CD8-positive, alpha-beta memory T cell (primary cell): ENCODE data around the gene VWA8. TPM values are rescaled to one million over a fixed set of nuclear protein-coding genes. Genes with fewer than 3 reads are reported as not detected.
"Not testable (repeated sequence)": the region's sequence is repeated elsewhere in the genome, so short reads cannot be mapped to it uniquely, and the experiment has no call there.

Experiments used
- CTCF ChIA-PET: fragments of 350-600 bp; sonication (Branson Sonifier 250); formaldehyde crosslinking; loops from one replicate; lab custom pipeline; 2021; ENCODE audit warnings: antibody characterized with exemption; lab: Charles Lee
- POLR2A ChIA-PET: fragments of 350-600 bp; sonication (Branson Sonifier 250); formaldehyde crosslinking; loops from one replicate; lab custom pipeline; 2021; ENCODE audit warnings: antibody characterized with exemption; lab: Charles Lee
- DNase-seq, 5 donors: peaks; one replicate each; pipeline versions ENCODE4 v3.0.0 to v3.0.0-alpha.2; 2020 to 2022; ENCODE audit warnings: mixed read lengths in 1 of 5
- H3K27ac ChIP-seq: one replicate; pipeline ENCODE4 v1.7.0; 2013; ENCODE audit warnings: low read depth, mild to moderate bottlenecking, low read length, moderate library complexity
- H3K27me3 ChIP-seq: 2 replicates; pipeline ENCODE4 v1.7.0; 2013; ENCODE audit warnings: low read length, mild to moderate bottlenecking; ENCODE audit not compliant: insufficient read depth, poor library complexity, severe bottlenecking
- H3K36me3 ChIP-seq: 2 replicates; pipeline ENCODE4 v1.7.0; 2013; ENCODE audit warnings: mild to moderate bottlenecking, low read length, moderate library complexity; ENCODE audit not compliant: insufficient read depth
- H3K4me1 ChIP-seq: 2 replicates; pipeline ENCODE4 v1.7.0; 2013; ENCODE audit warnings: mild to moderate bottlenecking, low read length, moderate library complexity; ENCODE audit not compliant: insufficient read depth
- H3K4me3 ChIP-seq: 2 replicates; pipeline ENCODE4 v1.7.0; 2013; ENCODE audit warnings: mild to moderate bottlenecking, low read length
- H3K9me3 ChIP-seq: 2 replicates; pipeline ENCODE4 v1.7.0; 2013; ENCODE audit warnings: mild to moderate bottlenecking, low read length
- H3K27ac Mint-ChIP-seq, 8 donors: one replicate each; pipeline ENCODE4 v1.8.0; 2020 to 2021; ENCODE audit warnings: mixed read lengths in 8 of 8, mild to moderate bottlenecking in 6 of 8, inconsistent platforms in 3 of 8, moderate library complexity in 3 of 8
- H3K27me3 Mint-ChIP-seq, 2 donors: one replicate each; pipeline ENCODE4 v1.8.0; 2020 to 2021; ENCODE audit warnings: mixed read lengths in 2 of 2, mild to moderate bottlenecking in 1 of 2, moderate library complexity in 1 of 2
- H3K36me3 Mint-ChIP-seq, 3 donors: one replicate each; pipeline ENCODE4 v1.8.0; 2020 to 2021; ENCODE audit warnings: mixed read lengths in 3 of 3, inconsistent platforms in 1 of 3, mild to moderate bottlenecking in 1 of 3
- H3K4me1 Mint-ChIP-seq, 3 donors: one replicate each; pipeline ENCODE4 v1.8.0; 2020 to 2021; ENCODE audit warnings: mixed read lengths in 3 of 3, inconsistent platforms in 1 of 3, mild to moderate bottlenecking in 1 of 3
- H3K4me3 Mint-ChIP-seq, 7 donors: one replicate each; pipeline ENCODE4 v1.8.0; 2020 to 2021; ENCODE audit warnings: mixed read lengths in 7 of 7, mild to moderate bottlenecking in 6 of 7, moderate library complexity in 4 of 7, inconsistent platforms in 2 of 7
- H3K9me3 Mint-ChIP-seq, 5 donors: one replicate each; pipeline ENCODE4 v1.8.0; 2020 to 2022; ENCODE audit warnings: mixed read lengths in 5 of 5, mild to moderate bottlenecking in 3 of 5, moderate library complexity in 2 of 5, inconsistent platforms in 1 of 5
- polyA plus RNA-seq: library from polyadenylated mRNA; unstranded; fragments of 300-500 nt; fragmentation: Illumina TruSeq; gene quantifications from one replicate; pipeline ENCODE4 v1.2.3, GENCODE V29; 2021
- total RNA-seq, 2 experiments: library from RNA; stranded (reverse); gene quantifications; one replicate each; pipeline ENCODE4 v1.2.3, GENCODE V29; 2021

The VWA8 gene
- total and polyA plus RNA-seq, 3 experiments from 2014 or later, result 6.9 to 21.3 (median 21.2) TPM

DNA sequence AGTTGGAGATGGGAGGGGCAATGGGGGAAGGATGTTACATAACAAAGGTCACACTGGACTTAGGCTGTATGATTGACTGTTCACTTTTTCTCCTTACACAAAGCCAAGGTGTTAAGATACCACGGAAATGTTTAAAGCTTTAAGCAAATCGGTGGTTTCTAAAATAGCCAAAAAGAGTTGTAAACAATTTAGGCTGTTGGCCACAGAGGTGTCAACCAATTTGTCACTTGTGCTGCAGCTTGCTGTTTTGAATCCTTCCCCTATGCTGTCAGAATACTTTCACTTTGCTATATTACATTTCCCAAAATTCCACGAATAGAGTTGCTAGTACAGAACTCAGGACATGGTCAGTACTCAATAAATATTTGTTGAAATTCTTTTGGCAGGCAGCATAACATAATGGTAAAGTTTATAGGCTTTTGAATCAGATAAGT, 149.3 kb downstream of the VWA8 start:
- H3K27ac Mint-ChIP-seq, result peak overlapping the region; percentile 69 to 93 (median 86)
- H3K27ac ChIP-seq, result peak overlapping the region; percentile 41
- H3K4me1 Mint-ChIP-seq, result peaks cover 42 to 58% (median 48%) of the 10 kb centered on the region in 3 donors
- ChIA-PET CTCF (no interaction called here), POLR2A (interaction anchor here (0.6 kb wide), 1 partner anchor 543 kb away, joined by 3 read pairs; no protein-coding TSS in a partner anchor)
- H3K9me3 ChIP-seq, result no peaks in the 10 kb centered on the region
- DNase-seq, result peak in 1 of 5 donors; percentile 39
- peaks cover 4% of the 10 kb centered on the region for H3K36me3 ChIP-seq
- peak overlapping the region; percentile 12 to 76 (median 69) for H3K4me3 Mint-ChIP-seq
- no peaks in the 10 kb centered on the region for H3K9me3 Mint-ChIP-seq
- peaks cover 12% of the 10 kb centered on the region for H3K4me1 ChIP-seq
- no peaks in the 10 kb centered on the region for H3K27me3 Mint-ChIP-seq
- no peaks in the 10 kb centered on the region for H3K27me3 ChIP-seq
- no peak overlapping the region for H3K4me3 ChIP-seq
- H3K36me3 Mint-ChIP-seq, result peaks cover 40 to 55% (median 49%) of the 10 kb centered on the region in 3 donors

GRCh38 chr13:41809962-41810361, 150.9 kb downstream of the VWA8 start:
- H3K36me3 ChIP-seq, result no peaks in the 10 kb centered on the region
- H3K4me3 ChIP-seq, result no peak overlapping the region
- H3K27me3 Mint-ChIP-seq, result no peaks in the 10 kb centered on the region
- ChIA-PET CTCF (no interaction called here), POLR2A (no interaction called here)
- no peaks in the 10 kb centered on the region for H3K9me3 Mint-ChIP-seq
- no peaks in the 10 kb centered on the region for H3K9me3 ChIP-seq
- peaks cover 43 to 55% (median 48%) of the 10 kb centered on the region in 3 donors for H3K4me1 Mint-ChIP-seq
- peaks cover 40 to 50% (median 46%) of the 10 kb centered on the region in 3 donors for H3K36me3 Mint-ChIP-seq
- peak overlapping the region; percentile 28 to 92 (median 72) for H3K27ac Mint-ChIP-seq
- H3K27ac ChIP-seq, result no peak overlapping the region
- DNase-seq, result no peak
- H3K27me3 ChIP-seq, result no peaks in the 10 kb centered on the region
- peak overlapping the region in 3 of 7 donors; percentile 1 to 33 (median 16) for H3K4me3 Mint-ChIP-seq
- peaks cover 12% of the 10 kb centered on the region for H3K4me1 ChIP-seq

GRCh38 chr13:41803445-41803735, 157.5 kb downstream of the VWA8 start:
- H3K4me3 Mint-ChIP-seq, H3K4me1 ChIP-seq, H3K9me3 ChIP-seq, H3K9me3 Mint-ChIP-seq, H3K27me3 ChIP-seq, H3K36me3 ChIP-seq, DNase-seq, H3K27ac ChIP-seq, CTCF ChIA-PET, H3K27me3 Mint-ChIP-seq, H3K4me3 ChIP-seq, POLR2A ChIA-PET: not testable (repeated sequence)
- H3K4me1 Mint-ChIP-seq, result peaks cover 4 to 20% (median 7%) of the 10 kb centered on the region in 3 donors
- peak overlapping the region in 1 of 8 donors; percentile 13 for H3K27ac Mint-ChIP-seq
- peaks cover 45 to 69% (median 53%) of the 10 kb centered on the region in 3 donors for H3K36me3 Mint-ChIP-seq

- Histone ChIP-seq H3K27ac (no peak overlapping the region), H3K4me1 (no peaks in the 10 kb centered on the region), H3K9me3 (no peaks in the 10 kb centered on the region), H3K27me3 (no peaks in the 10 kb centered on the region), H3K36me3 (peaks cover 6% of the 10 kb centered on the region), H3K4me3 (no peak overlapping the region)
- H3K4me3 Mint-ChIP-seq, result no peak overlapping the region
- peaks cover 42 to 66% (median 47%) of the 10 kb centered on the region in 3 donors for H3K36me3 Mint-ChIP-seq
- no peaks in the 10 kb centered on the region for H3K27me3 Mint-ChIP-seq
- H3K4me1 Mint-ChIP-seq, result peaks cover 0 to 16% (median 5%) of the 10 kb centered on the region in 3 donors
- H3K27ac Mint-ChIP-seq, result peak overlapping the region in 1 of 8 donors; percentile 13
- CTCF ChIA-PET, result no interaction called here
- no peak for DNase-seq
- POLR2A ChIA-PET, result no interaction called here
- H3K9me3 Mint-ChIP-seq, result peaks cover 0 to 8% (median 4%) of the 10 kb centered on the region in 5 donors
Observed at GRCh38 chr13:41802684-41803444, 158.0 kb downstream of the VWA8 start.

GRCh38 chr13:41802043-41802683, 158.7 kb downstream of the VWA8 start:
- no peak for DNase-seq
- no peak overlapping the region for H3K27ac ChIP-seq
- H3K4me3 ChIP-seq, result no peak overlapping the region
- no peaks in the 10 kb centered on the region for H3K27me3 Mint-ChIP-seq
- H3K4me1 Mint-ChIP-seq, result peaks cover 0 to 13% (median 5%) of the 10 kb centered on the region in 3 donors
- no peak overlapping the region for H3K4me3 Mint-ChIP-seq
- peaks cover 0 to 8% (median 4%) of the 10 kb centered on the region in 5 donors for H3K9me3 Mint-ChIP-seq
- H3K36me3 Mint-ChIP-seq, result peaks cover 40 to 63% (median 43%) of the 10 kb centered on the region in 3 donors
- peaks cover 6% of the 10 kb centered on the region for H3K36me3 ChIP-seq
- H3K27ac Mint-ChIP-seq, result peak overlapping the region in 1 of 8 donors; percentile 12
- H3K4me1 ChIP-seq, result no peaks in the 10 kb centered on the region
- no peaks in the 10 kb centered on the region for H3K27me3 ChIP-seq
- CTCF ChIA-PET, result no interaction called here
- no peaks in the 10 kb centered on the region for H3K9me3 ChIP-seq
- POLR2A ChIA-PET, result no interaction called here

DNA sequence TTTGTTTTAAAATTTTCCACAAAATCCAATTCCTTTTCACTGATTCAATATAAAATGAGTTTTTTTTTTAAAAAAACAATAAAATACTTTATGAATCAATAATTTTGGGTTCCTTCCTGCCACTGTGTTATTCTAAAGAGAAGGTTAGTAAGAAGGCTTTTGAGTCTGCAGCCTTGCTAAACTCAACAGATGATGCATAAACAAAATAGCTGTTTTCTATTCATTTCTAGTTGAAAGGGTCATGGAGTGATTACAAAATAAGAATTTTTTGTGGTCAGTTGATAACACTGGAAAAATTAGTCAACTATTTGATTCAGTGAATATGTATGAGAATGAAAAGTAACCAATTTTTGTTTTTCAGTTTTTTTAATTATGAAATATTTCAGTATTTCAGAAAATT, 169.9 kb downstream of the VWA8 start:
- POLR2A ChIA-PET, result no interaction called here
- DNase-seq, result no peak
- peaks cover 0 to 30% (median 17%) of the 10 kb centered on the region in 3 donors for H3K36me3 Mint-ChIP-seq
- no peaks in the 10 kb centered on the region for H3K9me3 ChIP-seq
- H3K4me1 Mint-ChIP-seq, result peaks cover 0 to 2% (median 0%) of the 10 kb centered on the region in 3 donors
- H3K4me3 ChIP-seq, result no peak overlapping the region
- H3K27me3 Mint-ChIP-seq, result no peaks in the 10 kb centered on the region
- H3K4me1 ChIP-seq, result no peaks in the 10 kb centered on the region
- H3K9me3 Mint-ChIP-seq, result no peaks in the 10 kb centered on the region
- no peaks in the 10 kb centered on the region for H3K36me3 ChIP-seq
- CTCF ChIA-PET, result no interaction called here
- no peak overlapping the region for H3K4me3 Mint-ChIP-seq
- H3K27ac ChIP-seq, result no peak overlapping the region
- H3K27ac Mint-ChIP-seq, result no peak overlapping the region
- H3K27me3 ChIP-seq, result no peaks in the 10 kb centered on the region

DNA sequence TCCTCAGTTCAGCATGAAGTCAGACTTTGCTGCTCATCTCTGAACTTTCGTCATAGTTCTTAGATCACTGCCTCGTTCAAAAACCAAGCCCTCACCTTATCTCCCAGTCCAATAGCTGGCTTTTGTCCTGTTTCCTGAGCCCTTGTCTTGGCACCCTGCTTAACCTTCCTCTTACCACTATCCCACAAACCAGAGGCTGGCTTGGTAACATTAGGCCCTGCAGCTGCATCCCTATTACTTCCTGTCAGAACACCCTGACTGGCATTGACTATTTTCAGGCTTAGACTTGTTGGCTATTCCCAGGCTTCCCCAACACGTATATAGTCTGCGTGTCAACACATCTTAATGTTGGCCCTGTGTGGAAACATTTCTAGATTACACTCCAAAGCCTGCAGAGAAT, 172.4 kb downstream of the VWA8 start:
- DNase-seq, result no peak
- no peak overlapping the region for H3K4me3 ChIP-seq
- H3K4me1 ChIP-seq, result no peaks in the 10 kb centered on the region
- H3K27ac ChIP-seq, result no peak overlapping the region
- Mint-ChIP-seq H3K36me3 (peaks cover 0 to 19% (median 8%) of the 10 kb centered on the region in 3 donors), H3K9me3 (no peaks in the 10 kb centered on the region), H3K4me3 (no peak overlapping the region), H3K27ac (peak overlapping the region in 1 of 8 donors; percentile 17), H3K27me3 (no peaks in the 10 kb centered on the region), H3K4me1 (no peaks in the 10 kb centered on the region)
- POLR2A ChIA-PET, result no interaction called here
- CTCF ChIA-PET, result interaction anchor here (1.0 kb wide), 2 partner anchors 19 to 120 kb away, joined by 3 read pairs; no protein-coding TSS in a partner anchor
- H3K9me3 ChIP-seq, result no peaks in the 10 kb centered on the region
- no peaks in the 10 kb centered on the region for H3K27me3 ChIP-seq
- no peaks in the 10 kb centered on the region for H3K36me3 ChIP-seq
